Head of caudate nucleus (tissue), 42 donors: ENCODE results near the gene LINC00305.
A peak's percentile ranks its signal among the peaks of the same experiment; 100 is the strongest.

Experiments
- DNase-seq, 42 donors: peaks; one replicate each; pipeline versions ENCODE4 v3.0.0 to v3.0.0-alpha.2; 2020 to 2021; ENCODE audit warnings: mixed read lengths in 7 of 42
- intact Hi-C: fragments of 100-400 bp; cut with DNase I; formaldehyde crosslinking; loops from one replicate; pipeline ENCODE4 v1.15.0; 2022

The LINC00305 gene

DNA sequence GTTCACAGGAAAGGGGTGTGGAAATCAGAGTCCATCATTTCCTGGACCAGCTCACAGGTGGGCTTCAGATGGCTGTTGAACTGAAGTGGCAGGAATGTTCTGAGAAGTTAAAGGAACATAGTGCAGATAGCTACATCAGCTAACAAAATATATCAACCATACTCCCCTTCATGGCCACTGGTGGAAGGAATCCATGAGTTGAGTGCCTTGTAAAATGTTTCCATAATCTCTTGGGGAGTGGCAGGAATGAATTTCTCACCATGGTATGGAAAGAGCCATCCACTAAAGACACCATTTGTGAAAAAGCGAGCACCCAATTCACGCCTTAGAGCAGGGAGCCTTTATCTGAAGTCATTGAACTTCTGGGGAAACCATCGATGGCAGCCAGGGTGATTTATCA, at the start of gene LINC00305:
LINC00305 (minus strand) TSS at position 101 of the 400 bp plus-strand sequence.
- intact Hi-C loops = no loop called here
- no peak for DNase-seq

DNA sequence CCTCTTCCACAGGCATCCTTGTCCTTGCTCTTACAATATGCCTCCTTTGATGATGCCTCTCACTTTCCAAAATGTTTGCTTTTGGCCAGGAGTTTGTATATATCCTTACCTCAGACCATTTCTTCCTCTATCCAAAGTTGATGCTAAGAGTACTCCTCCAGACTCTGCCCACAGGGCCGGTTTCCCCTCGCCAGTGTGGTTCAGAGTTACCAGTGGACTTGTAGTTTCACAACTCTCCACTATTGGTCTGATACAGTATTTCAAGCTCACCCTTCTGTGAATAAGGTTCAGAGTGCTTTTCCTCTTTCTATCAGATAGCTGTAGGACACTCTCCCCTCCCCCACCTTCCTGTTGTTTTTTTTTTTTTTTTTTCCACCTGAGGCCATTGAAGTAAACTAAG, 42.2 kb upstream of the LINC00305 start:
- intact Hi-C loops = no loop called here
- DNase-seq = no peak

- DNase-seq = peak in 3 of 42 donors; percentile 17 to 37 (median 32)
- intact Hi-C loops = no loop called here
Measured at GRCh38 chr18:64185987-64186386, 37.1 kb upstream of the LINC00305 start.

GRCh38 chr18:64183665-64184064, 34.8 kb upstream of the LINC00305 start:
- DNase-seq = no peak
- intact Hi-C loops = no loop called here

DNA sequence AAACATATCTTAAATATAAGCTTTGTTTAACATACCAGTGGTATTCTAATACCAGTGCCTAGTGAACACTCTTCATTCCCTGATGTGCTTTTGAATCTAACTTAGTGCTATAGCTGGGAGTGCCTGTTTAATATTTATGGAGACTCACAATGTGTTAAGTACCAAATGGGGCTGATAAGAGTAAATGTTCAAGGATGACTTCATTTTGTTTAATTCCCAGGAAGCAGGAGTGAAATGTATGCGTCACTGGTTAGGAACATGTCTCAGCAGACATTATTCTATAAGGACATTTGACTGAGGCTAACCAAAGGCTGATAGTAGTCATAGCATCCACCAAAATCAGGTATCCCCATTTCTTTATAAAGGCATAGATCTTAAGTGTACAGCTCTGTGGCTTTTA, 31.7 kb upstream of the LINC00305 start:
- intact Hi-C loops = no loop called here
- DNase-seq = no peak

GRCh38 chr18:64180171-64180570, 31.3 kb upstream of the LINC00305 start:
- DNase-seq = no peak
- intact Hi-C loops = no loop called here

DNA sequence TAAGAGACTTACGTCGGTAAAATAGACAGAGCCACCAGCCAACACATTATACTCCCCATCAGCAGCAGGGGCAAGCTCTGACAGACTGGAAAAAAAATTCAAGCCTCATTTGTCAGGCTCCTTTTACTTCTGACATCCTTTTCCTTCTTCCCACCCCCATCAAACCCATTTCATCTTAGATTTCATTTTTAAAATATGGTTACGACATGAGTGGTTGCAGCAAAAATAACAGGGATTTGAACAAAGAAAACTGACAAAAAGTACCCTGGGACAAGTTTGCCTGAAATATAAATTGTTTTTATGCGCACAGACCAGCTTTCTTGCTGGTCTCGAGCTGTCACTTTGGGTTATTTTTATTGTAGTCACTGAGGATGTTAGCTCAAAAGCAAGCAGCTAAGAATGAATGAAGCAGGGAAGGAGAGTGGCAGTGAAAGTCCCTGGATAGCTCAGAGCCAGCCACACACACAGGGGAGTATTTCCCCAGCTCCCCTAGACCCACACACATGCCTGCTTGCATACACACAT, 30.7 kb upstream of the LINC00305 start:
- no peak for DNase-seq
- intact Hi-C loops = no loop called here

DNA sequence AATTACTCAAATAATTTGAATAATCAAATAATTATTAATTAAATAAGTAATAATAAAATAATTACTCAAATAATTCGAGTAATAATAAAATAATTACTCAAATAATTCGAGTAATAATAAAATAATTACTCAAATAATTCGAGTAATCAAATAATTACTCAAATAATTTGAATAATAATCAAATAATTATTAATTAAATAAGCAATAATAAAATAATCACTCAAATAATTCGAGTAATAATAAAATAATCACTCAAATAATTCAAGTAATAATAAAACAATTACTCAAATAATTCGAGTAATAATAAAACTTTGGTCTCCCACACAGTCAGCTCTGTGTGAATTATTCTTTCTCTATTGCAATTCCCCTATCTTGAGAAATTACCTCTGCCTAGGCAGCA, 30.0 kb upstream of the LINC00305 start:
- intact Hi-C loops = no loop called here
- DNase-seq = no peak

GRCh38 chr18:64175432-64175831, 26.5 kb upstream of the LINC00305 start:
- DNase-seq = no peak
- intact Hi-C loops = no loop called here

DNA sequence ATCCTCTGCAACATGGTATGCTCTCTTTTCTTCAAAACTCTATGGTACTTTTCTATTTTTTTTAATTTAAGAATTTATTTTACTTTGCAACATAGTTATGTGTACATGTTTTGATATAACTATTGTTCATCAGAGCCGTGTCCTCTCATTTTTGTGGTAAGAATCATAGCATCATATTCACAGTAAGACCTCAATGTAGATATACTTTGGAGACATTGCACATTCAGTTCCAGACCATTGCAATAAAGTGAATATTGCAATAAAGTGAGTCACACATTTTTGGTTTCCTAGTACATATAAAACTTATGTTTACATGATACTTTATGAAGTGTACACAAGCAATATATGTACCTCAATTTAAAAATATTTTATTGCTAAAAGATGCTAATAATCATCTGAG, 22.7 kb upstream of the LINC00305 start:
- intact Hi-C loops = no loop called here
- DNase-seq = no peak

DNA sequence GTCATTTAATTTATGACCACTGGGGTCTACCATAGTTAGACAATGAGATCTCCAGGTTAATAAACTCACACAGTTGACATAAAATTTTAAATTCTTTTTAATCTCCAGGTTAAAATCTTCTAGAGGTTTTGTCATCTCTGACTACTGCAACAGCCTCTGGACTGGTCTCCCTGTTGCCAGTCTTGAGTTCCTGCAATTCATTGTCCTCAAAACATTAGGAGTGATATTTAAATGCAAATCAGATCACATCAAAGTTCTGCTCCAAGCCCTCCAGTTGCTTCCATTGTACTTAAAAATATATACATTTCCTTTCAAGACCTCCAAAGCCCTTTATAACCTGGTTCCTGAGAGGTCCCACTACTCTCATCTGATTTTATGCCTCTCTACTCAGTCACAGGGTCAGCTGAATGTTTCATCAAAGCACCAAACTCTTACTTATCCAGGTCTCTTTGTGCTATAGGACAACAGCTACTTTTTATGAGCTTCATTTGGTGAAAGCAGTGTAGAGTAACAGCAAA, 18.6 kb upstream of the LINC00305 start:
- intact Hi-C loops = no loop called here
- no peak for DNase-seq

- DNase-seq = no peak
- intact Hi-C loops = no loop called here
Measured at GRCh38 chr18:64165906-64166305, 17.0 kb upstream of the LINC00305 start.

DNA sequence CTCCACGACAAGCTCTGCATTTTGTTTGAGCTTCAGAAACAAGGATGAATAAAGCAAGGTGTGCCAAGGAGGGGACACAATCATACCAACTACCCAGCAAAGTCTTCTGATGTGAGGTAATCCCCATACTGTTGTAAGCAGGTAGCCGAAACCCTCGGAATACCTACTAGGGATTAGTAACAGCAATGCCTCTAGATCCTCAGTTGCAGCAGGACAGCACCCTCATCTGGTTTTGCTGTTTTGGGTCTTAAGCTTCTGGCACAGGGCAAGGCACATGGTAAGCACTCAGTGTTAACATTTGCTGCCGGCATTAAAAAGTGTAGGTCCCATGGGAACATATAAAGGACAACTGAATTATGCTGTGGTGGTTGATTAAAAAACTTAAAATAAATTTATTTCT, 16.0 kb upstream of the LINC00305 start:
- DNase-seq = no peak
- intact Hi-C loops = no loop called here

DNA sequence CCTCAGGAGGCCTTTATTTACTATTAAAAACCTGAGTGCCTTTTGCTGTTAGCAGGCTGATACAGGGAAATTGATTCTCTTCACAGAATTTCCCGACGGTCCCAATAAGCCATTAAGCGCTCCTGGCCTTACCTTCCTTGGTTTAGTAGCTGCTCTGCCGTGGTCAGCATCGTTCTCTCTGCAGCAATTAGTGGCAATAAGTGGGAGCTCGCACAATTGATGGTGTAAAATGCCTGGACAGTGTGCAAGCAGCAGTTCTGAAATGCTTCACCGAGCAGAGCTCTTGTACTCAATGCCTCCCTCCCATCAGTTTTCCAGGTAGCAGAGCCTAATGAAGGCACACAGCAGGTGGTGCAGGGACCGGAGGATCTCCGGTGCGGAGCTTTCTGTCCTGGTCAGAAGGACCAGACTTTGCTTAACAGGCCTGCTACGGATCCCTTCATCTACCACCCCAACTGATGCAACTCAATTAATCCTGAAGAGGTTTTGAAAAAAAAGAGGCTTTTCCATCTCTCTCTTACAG, 1.1 kb upstream of the LINC00305 start:
- intact Hi-C loops = no loop called here
- DNase-seq = no peak

DNA sequence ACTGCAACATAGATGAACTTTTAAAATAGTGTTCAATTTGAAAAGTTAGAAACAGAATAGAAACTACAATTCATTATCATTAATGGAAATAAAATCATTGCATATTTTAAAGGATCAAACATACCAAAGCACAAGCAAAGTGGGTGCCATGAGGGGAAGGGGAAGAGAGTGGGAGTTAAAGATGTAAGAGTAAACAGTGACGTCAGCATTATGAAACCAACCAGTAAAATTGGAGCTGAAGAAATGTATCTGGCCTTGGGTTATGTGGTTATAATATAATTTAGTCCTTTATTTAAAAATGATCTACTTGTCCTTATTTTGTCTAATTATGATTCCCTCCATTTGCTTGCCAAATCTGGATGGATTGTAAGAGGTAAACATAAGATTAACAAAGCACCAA, 6.0 kb downstream of the LINC00305 start:
- no peak for DNase-seq

DNA sequence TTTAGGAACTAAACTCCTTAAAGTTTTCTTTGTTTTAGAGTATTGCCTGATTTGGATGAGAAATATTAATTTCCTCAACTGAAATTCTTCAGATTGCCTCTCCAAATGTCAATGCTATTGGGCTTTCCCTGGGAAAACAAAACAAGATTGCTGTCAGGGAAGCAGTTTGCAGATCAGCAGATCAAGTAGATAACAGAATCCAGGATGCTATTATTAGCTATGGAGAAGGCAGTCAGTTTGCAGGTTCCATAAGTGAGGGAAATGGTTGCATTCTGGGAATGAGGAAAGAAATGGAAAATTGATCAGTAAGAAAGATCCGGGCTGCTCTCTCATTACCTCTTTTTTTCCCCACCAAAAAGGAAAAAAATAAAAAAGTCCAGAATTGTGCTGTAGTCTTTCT, 11.0 kb downstream of the LINC00305 start:
- intact Hi-C loops = no loop called here
- no peak for DNase-seq

More for the DNA sequence above, 6.0 kb downstream of the LINC00305 start:
- intact Hi-C loops = no loop called here

DNA sequence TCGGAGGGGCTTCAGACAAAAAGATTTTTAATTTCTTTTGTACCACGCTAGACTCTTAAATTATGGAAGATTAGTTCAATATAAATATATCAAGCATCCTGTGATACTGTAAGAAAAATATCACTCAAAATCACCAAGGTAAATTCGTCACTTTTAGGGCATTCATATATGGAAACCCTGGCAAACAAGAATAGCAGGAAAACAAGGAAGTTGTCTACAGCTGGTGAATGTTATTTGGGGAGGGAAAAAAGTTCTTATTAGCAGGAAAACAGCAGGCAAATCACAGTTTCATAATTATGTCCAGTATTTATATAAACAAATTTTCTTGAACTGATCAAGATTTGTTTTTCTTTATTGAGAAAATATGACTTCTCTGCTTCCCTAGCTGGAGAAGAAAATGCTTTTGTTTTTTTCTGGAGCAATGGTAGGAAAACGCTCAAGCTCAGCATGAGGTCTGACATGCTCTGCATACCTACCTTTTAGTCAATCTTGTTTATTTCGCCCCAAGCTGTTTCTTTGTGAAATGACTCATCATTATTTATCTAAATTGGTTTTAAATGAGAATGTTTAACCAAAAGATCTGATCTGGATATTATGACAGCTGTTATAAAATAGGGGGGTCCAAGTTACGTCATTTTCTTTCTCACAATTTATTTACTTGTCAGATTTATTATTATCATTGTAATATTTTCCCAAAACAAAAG, 14.7 kb downstream of the LINC00305 start:
- intact Hi-C loops = no loop called here

GRCh38 chr18:64132871-64133270, 16.0 kb downstream of the LINC00305 start:
- intact Hi-C loops = no loop called here
- DNase-seq = no peak

More for the DNA sequence above, 14.7 kb downstream of the LINC00305 start:
- DNase-seq = no peak

GRCh38 chr18:64131314-64131713, 17.6 kb downstream of the LINC00305 start:
- intact Hi-C loops = no loop called here

GRCh38 chr18:64127172-64127571, 21.7 kb downstream of the LINC00305 start:
- intact Hi-C loops = no loop called here
- DNase-seq = no peak

More at GRCh38 chr18:64131314-64131713, 17.6 kb downstream of the LINC00305 start:
- DNase-seq = no peak

GRCh38 chr18:64119916-64120315, 29.0 kb downstream of the LINC00305 start:
- intact Hi-C loops = no loop called here
- DNase-seq = no peak
